ENCODE data around the gene SEMA5B. TPM values are rescaled to one million over a fixed set of nuclear protein-coding genes. Genes with fewer than 3 reads are reported as not detected.

Gene SEMA5B
- total RNA-seq, 1 experiment from 2014 or later: 9.4 TPM

DNA sequence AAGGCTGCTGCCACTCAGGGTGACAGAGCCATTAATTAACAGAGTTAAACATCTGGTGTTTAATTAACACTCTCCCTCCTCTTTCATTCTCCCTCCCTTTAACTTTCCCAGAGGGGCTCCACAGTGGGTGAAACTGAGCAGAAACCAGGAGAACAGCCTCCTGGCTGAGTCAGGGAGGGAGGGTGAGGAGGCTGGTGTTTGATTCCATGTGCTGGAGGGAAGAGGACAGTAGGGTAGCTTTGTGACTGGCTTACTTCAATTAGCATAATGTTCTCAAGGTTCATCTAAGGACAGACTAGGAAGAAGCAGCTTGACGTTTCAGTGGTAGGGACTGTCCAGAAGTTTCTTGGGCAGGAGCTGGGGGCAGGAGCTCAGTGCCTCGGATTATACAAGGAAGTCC lies 62.8 kb downstream of the SEMA5B start:
- H3K27ac ChIP-seq (ENCODE audit: insufficient read length, low read depth, low read length): no peak overlapping the region
- H2AK5ac ChIP-seq (ENCODE audit: insufficient read length, low read length): no peak overlapping the region
- H2BK120ac ChIP-seq (ENCODE audit: low read depth, low read length, poor library complexity, severe bottlenecking): no peak overlapping the region
- no peak overlapping the region for H3K56ac ChIP-seq (ENCODE audit: insufficient read length, low read depth, low read length)
- H3K23ac ChIP-seq (ENCODE audit: insufficient read length, low read depth, low read length): no peak overlapping the region
- Mint-ChIP-seq H3K4me3 (no peak overlapping the region), H3K27me3 (ENCODE audit: low read depth) (peaks cover 11% of the 10 kb centered on the region), H3K9me3 (no peaks in the 10 kb centered on the region), H3K36me3 (ENCODE audit: insufficient read depth in 1 of 3, low read depth in 3 of 3) (peaks cover 0 to 8% (median 2%) of the 10 kb centered on the region in 3 experiments; a peak in 2 of 7 replicates), H3K27ac (no peak overlapping the region; a peak in 1 of 7 replicates), H3K4me1 (peaks cover 29 to 40% of the 10 kb centered on the region in 2 experiments)
- no CpG with 5 or more reads among the region's 2 CpGs for WGBS (ENCODE audit: extremely low coverage, insufficient read length, low lambda C conversion rate)
- H3K79me1 ChIP-seq (ENCODE audit: insufficient read depth, low read depth, low read length, poor library complexity, severe bottlenecking): no peaks in the 10 kb centered on the region
- no peaks in the 10 kb centered on the region for H3K9me3 ChIP-seq (ENCODE audit: control insufficient read depth, low read depth, low read length)
- H2BK15ac ChIP-seq (ENCODE audit: low read depth, low read length): no peak overlapping the region
- H4K5ac ChIP-seq (ENCODE audit: insufficient read length, low read depth, low read length): no peak overlapping the region
- H2BK12ac ChIP-seq (ENCODE audit: insufficient read length, low read depth, low read length): no peak overlapping the region
- H3T11ph ChIP-seq (ENCODE audit: low read length): no peak overlapping the region
- H3K9ac ChIP-seq (ENCODE audit: extremely low read depth, insufficient read length, low read length): no peak overlapping the region
- no peaks in the 10 kb centered on the region for H3K79me2 ChIP-seq (ENCODE audit: insufficient read depth, low read length)
- no peak overlapping the region for H4K91ac ChIP-seq (ENCODE audit: insufficient read length, low read depth, low read length)
- no peak for DNase-seq
- peaks cover 2% of the 10 kb centered on the region for H4K20me1 ChIP-seq (ENCODE audit: control insufficient read depth, insufficient read depth, insufficient read length)
- H2BK5ac ChIP-seq (ENCODE audit: insufficient read length, low read length): no peak overlapping the region
- no peak overlapping the region for H3K14ac ChIP-seq (ENCODE audit: insufficient read depth, low read length)
- no peak overlapping the region for H4K8ac ChIP-seq (replicated peaks; ENCODE audit: insufficient read length, low read depth, low read length)
- no peak overlapping the region for H2AFZ ChIP-seq (ENCODE audit: low read length)
- H2BK20ac ChIP-seq (ENCODE audit: low read depth, low read length, poor library complexity, severe bottlenecking): no peak overlapping the region
- peaks cover 3% of the 10 kb centered on the region; the same call in 1 of the 2 replicates for H3K4me1 ChIP-seq (ENCODE audit: insufficient read depth, low read length)
- H3K27me3 ChIP-seq (ENCODE audit: insufficient read depth, low read length): no peaks in the 10 kb centered on the region
- H3K23me2 ChIP-seq (ENCODE audit: insufficient read length, low read depth, low read length, poor library complexity, severe bottlenecking): no peaks in the 10 kb centered on the region
- H3K18ac ChIP-seq (ENCODE audit: insufficient read length, low read depth, low read length): no peak overlapping the region
- H3K4me2 ChIP-seq (ENCODE audit: insufficient read depth, insufficient read length, low read length): no peak overlapping the region
- H3K4ac ChIP-seq (ENCODE audit: low read depth, low read length): no peak overlapping the region
- TF ChIP-seq, protein P1, sequence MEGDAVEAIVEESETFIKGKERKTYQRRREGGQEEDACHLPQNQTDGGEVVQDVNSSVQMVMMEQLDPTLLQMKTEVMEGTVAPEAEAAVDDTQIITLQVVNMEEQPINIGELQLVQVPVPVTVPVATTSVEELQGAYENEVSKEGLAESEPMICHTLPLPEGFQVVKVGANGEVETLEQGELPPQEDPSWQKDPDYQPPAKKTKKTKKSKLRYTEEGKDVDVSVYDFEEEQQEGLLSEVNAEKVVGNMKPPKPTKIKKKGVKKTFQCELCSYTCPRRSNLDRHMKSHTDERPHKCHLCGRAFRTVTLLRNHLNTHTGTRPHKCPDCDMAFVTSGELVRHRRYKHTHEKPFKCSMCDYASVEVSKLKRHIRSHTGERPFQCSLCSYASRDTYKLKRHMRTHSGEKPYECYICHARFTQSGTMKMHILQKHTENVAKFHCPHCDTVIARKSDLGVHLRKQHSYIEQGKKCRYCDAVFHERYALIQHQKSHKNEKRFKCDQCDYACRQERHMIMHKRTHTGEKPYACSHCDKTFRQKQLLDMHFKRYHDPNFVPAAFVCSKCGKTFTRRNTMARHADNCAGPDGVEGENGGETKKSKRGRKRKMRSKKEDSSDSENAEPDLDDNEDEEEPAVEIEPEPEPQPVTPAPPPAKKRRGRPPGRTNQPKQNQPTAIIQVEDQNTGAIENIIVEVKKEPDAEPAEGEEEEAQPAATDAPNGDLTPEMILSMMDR (conservative IDR thresholded peaks at IDR 0.05): no peak

Data from H9 (cell line).